GM19239 (cell line): Measurements from ENCODE around the gene PLD4.
"Not testable (repeated sequence)": the region's sequence is repeated elsewhere in the genome, so short reads cannot be mapped to it uniquely, and the experiment has no call there.

ENCODE experiments used
- DNase-seq: peaks from one replicate; pipeline ENCODE4 v3.0.0; 2011; ENCODE audit warnings: low spot score; ENCODE audit not compliant: insufficient read length
- FAIRE-seq: peaks from 2 replicates; lab custom pipeline; 2011; peaks lifted over from hg19 to GRCh38; lab: Jason Lieb, UNC

PLD4 gene

DNA sequence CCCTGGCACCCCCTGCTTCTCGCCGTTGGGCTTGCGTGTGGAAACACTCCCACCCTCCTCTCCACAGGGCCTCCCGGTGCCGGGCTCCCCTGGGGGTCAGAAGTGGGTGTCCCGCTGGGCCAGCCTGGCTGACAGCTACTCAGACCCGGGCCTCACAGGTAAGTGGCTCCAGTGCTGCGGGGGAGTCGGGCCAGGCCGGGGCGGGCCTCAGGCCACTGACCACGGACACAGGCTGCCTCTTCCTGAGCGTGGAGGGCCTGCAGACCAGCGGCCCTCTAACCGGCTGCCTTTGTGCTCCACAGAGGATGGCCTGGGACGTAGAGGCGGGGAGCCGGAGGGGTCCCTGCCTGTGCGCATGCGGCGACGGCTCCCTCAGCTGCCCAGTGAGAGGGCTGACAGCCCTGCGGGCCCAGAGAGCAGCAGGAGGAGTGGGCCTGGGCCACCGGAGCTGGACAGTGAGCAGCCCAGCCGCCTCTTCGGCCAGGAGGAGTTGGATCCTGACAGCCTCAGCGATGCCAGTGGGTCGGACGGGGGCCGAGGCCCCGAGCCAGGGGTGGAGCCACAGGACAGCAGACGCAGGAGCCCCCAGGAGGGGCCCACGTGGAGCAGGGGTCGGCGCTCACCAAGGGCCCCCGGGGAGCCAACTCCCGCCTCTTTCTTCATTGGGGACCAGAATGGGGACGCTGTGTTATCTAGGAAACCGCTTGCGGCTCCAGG is 38.5 kb upstream of the PLD4 start:
- no peak for DNase-seq
- FAIRE-seq, result no peak

DNA sequence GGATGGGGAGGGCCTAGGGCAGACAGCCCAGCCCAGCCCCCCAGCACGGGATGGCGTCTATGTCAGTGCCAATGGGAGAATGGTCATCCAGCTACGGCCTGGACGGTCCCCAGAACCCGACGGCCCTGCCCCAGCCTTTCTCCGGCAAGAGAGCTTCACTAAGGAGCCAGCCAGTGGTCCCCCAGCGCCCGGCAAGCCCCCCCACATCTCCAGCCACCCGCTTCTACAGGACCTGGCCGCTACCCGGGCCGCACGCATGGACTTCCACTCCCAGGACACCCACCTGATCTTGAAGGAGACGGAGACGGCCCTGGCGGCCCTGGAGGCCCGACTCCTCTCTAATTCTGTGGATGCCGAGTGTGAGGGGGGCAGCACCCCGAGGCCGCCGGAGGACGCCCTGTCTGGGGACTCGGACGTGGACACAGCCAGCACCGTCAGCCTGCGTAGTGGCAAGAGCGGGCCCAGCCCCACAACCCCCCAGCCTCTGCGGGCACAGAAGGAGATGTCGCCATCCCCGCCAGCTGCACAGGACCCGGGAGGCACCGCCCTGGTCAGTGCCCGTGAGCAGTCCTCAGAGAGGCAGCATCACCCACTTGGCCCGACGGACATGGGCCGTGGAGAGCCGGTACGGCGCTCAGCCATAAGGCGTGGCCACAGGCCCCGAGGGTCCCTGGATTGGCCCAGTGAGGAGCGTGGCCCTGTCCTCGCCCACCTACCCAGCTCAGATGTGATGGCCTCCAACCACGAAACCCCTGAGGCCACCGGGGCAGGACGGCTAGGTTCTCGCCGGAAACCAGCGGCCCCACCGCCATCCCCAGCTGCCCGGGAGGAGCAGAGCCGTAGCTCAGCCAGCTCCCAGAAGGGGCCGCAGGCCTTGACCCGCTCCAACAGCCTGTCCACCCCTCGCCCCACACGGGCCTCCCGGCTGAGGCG is 37.7 kb upstream of the PLD4 start:
- DNase-seq (no peak), FAIRE-seq (no peak)

DNA sequence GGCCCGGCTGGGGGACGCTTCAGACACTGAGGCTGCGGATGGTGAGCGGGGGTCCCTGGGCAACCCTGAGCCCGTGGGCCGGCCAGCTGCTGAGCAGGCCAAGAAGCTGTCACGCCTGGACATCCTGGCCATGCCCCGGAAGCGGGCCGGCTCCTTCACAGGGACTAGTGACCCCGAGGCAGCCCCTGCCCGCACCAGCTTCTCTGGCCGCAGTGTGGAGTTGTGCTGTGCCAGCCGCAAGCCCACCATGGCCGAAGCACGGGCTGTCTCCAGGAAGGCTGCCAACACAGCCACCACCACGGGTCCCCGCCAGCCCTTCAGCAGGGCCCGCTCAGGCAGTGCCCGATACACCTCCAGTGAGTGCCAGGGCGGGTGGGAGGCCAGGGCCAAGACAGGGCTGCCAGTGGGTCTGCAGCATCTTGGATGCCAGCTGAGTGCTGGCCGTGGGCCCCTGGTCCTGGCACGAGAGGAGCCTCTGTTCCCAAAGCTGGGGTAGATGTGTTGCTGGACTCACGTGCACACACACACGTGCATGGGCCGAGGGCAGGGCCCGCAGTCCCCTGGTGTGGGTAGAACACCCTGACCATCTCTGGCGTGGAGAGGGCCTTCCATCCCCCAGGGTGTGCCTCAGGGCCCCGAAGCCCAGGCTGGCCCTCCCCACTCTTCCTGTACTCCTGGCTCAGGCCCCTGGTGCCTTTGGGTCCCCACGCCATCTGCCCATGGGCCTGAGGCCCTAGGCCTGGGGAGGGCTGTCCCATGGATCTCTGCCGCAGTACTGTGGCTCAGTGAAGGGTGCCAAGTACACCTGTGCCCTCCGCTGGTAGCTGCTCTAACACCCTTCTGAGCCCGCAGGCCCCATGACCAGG is 36.8 kb upstream of the PLD4 start:
- FAIRE-seq (no peak), DNase-seq (no peak)

DNA sequence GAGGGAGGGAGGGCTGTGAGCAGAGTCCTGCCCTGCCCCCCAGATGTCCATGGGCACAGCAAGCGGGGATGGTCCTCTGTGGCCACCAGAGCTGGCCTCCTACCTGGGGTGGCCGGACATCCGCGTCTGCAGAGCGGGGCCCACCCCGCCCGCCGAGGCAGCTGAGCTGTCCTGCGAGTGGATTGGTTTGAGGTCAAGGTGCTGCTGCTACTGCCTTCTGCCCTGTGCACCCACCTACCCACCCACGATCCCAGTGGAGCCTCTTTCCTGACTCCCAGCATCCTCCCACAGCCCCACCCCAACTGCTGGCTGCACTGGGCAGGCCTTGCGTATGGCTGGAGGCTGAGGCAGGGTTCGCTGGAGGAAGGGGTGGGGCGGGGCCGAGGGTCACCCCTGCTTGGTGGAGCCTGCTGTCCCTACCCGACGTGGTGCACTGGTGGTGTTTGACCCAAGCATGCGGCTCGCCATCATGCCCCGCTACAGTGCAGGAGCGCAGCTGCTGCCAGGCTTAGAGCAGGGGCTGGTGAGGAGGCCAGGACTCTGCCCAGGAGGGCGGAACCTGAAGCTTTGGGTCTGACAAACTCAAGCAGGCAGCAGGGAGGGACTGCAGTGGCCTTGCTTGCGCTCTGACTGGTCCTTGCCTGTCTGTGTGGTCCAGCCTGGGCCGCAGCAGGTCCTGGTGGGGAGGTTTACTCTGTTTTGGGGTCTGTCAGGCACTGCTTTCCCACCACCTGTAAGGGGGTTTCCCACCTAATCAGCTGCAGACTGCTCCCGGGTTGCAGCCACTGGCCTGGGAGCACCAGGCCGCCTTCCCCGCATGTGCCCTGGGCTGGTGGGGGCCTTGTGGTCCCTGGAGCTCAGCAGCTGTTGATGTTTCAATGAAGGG is 35.9 kb upstream of the PLD4 start:
- FAIRE-seq, result no peak
- no peak for DNase-seq

DNA sequence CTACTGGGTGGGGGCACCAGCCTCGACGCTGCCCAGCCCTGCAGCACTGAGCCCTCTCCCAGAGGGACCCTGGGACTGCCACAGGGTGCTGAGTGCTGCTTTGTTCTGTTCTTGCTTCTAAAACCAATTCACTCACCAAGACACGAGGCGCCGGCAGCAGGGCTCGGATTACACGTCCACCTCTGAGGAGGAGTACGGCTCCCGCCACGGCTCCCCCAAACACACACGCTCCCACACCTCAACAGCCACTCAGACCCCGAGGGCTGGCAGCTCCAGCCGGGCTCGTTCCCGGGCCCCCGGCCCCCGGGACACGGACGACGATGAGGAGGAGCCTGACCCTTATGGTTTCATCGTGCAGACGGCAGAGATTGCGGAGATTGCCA is 35.3 kb upstream of the PLD4 start:
- FAIRE-seq (no peak), DNase-seq (no peak)

DNA sequence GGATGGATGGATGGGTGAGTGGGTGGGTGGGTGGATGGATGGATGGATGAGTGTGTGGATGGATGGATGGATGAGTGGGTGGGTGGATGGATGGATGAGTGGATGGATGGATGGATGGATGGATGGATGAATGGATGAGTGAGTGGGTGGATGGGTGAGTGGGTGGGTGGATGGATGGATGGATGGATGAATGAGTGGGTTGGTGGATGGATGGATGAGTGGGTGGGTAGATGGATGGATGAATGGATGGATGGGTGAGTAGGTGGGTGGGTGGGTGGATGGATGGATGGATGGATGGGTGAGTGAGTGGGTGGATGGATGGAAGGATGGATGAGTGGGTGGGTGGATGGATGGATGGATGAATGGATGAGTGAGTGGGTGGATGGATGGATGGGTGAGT is 34.4 kb upstream of the PLD4 start:
- DNase-seq, FAIRE-seq: not testable (repeated sequence)

DNA sequence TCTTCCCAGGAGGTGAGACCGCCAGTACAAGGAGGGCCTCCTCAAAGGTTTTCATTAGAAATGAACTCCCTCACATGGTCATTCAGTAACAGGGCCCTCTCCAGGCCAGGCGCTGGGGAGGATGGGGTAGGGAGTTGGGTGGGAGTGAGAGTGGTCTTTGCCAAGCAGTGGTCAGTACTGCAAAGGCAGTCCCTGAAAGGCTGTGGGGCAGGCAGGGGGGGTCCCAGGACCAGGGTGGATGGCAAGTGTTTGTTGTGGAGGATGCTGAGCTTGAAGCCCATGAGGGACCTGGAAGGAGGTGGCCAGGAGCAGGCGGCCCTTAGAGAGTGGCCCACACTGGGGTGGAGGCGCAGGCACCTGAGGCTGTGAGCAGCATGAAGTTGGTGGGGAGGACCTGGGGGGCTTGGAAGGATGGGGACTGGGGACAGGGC is 33.5 kb upstream of the PLD4 start:
- DNase-seq (no peak), FAIRE-seq (no peak)

DNA sequence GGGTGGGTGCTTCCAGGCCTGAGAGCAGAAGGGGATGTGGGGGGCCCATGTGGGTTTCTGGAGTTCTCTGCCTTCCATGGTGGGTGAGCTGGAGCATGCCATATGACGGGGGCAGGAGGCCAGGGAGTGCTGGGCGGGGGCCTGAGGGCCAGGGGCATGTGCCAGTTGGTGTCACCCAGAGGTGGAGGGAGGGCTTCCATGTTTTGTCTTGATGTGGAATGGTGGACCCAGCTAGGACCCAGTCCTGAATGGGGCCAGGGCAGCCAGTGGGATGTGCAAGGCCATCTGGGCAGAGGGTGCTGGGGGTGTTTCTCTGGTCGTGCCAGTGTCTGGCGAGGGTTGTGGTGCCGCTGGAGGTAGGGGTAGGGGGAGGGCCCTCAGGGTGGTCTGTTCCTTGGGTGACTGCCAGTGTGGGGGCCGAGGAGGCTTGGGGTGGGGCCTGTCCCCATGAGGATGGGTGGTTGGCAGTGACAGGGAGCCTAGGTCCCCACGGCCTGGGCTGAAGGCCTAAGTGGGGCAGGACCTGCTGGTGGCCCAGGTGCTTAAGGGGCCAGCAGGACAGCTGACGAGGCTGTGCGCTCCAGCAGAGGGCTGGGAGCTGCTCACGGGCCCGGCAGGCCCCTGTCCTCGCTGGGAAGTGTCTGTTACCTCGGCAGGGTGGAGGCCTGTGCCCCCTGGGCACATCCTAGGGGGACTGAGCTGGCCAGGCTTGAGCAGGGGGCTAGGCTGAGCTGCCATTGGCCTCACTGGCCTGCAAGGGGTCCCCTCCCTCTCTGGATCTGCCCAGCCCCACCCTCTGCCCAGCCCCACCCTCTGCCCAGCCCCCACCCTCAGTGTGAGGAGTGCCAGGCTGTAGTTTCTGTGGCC is 32.8 kb upstream of the PLD4 start:
- FAIRE-seq (no peak), DNase-seq (no peak)

DNA sequence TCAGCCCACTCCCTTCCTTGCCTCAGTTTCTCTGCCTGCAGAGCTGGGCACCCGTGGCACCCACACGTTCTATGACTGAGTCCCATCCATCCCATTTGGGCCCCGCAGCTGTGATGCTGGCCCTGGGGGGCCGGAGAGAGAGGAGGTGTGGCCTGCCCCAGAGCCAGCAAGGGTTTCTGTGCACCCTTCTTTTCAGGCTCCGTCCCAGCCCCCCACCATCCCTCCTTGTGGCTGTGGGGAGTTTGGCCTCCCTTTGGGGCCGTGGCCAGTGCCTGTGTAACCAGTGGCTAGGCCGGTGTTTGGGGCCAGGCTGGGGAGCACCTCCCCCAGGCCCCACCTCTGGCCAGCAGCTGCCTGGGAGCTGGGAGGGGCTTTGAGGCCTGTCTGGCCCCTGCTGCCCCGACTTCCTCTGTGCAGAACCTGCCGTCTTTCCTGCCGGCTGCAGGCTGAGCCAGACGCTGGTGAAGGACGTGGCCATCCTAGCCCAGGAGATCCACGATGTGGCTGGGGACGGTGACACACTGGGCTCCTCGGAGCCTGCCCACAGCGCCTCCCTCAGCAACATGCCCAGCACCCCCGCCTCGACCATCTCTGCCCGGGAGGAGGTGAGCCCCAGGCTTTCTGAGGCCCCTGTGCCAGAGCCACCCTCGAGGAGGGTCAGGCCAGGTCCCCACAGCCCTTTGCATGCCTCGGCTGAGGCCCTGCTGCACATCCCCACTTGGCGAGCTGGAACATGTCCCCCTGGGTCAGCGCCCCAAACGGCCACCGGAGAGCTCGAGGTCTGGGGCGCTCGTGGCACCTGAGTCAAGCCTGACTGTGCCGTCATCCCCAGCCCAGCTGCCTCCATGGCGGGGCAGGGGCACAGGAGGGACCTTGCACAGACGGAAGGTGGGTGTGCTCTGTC is 31.9 kb upstream of the PLD4 start:
- no peak for FAIRE-seq
- no peak for DNase-seq

DNA sequence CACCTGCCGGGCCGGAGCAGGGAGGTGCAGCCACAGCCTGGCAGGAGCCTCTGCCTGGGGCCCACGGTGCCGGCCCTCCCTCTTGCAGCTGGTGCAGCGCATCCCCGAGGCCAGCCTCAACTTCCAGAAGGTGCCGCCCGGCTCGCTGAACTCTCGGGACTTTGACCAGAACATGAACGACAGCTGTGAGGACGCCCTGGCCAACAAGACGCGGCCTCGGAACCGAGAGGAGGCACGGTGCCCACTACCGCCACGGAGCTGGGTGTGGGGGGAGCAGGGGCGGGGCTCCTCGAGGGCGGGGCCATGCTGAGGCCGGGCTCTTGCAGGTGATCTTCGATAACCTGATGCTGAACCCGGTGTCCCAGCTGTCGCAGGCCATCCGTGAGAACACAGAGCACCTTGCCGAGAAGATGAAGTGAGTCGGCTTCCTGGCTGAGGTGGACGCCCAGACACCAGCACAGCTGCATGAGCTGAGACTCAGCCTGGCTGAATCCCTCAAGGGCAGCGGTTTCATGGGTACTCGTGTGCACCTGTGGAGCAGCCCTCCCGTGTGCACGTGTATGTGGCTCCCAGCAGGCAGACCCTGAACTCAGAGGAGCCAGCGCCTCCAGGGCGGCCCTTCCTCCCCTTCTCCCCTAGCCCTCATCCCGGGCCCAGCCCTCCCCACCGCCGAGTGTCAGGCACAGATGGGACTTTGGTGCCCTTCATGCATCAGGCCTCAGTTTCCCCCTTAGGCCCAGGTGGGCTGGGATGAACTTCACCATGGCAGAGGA is 31.1 kb upstream of the PLD4 start:
- FAIRE-seq, result no peak
- peak; percentile 6 for DNase-seq

DNA sequence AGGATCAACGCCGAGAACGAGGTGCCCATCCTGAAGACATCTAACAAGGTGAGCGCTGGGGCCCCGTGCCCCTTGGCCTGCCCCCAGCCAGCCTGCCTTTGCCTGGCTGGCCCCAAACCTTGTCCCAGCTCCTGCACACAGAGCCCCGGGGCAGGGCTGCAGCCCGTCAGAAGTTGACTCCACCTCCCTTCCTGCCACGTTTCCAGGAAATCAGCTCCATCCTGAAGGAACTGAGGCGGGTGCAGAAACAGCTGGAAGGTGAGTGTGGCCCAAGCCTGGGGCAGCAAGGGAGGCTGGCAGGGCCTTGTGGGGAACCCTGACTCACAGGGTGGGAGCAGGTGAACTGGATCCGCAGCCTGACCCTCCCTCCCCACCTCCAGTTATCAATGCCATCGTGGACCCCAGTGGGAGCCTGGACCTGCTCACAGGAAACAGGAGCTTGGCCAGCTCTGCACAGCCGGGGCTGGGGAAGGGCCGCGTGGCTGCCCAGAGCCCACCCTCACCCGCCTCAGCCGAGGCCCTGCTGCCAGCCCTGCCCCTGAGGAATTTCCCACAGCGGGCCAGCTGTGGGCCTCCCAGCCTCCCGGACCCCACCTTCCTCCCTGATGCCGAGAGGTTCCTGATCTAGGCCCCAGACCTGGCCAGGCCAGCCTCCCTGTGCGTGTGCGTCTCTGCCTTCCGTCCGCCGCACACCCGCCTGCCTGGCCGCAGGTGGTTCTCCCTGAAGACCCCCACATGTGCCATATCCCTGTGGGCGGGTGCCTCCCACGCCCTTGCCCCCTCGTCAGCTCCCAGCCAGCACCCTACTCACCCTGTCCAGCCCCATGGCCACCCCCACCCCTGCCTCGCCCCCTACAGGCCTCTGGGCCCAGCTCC is 30.1 kb upstream of the PLD4 start:
- no peak for FAIRE-seq
- no peak for DNase-seq

DNA sequence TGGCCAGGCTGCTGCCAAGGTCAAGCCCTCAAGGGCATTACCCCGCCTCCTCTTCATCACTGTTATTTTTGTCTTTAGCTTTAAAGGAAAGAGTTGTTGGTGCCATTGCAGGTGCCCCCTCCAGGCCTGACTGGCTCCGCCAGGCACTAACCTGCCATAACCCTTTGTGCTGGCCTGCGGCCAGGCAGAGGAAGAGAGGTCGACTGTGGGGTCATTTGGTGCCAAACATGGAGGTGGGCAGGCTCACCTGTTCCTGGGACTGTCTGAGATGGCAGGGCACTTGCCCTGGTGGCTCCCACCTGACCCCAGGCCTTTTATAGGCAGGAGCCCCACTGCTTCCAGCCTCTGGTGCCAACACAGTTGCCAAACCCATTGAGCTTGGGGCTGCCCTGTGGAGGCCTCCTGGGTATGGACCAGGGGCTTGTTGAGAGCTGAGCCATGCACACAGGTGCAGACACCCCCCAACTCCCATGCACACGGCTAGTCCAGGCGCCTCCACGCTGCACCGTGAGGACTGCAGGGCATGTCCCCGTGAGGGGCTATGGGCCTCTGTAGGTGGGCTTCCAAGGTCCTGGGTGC is 29.4 kb upstream of the PLD4 start:
- no peak for DNase-seq

DNA sequence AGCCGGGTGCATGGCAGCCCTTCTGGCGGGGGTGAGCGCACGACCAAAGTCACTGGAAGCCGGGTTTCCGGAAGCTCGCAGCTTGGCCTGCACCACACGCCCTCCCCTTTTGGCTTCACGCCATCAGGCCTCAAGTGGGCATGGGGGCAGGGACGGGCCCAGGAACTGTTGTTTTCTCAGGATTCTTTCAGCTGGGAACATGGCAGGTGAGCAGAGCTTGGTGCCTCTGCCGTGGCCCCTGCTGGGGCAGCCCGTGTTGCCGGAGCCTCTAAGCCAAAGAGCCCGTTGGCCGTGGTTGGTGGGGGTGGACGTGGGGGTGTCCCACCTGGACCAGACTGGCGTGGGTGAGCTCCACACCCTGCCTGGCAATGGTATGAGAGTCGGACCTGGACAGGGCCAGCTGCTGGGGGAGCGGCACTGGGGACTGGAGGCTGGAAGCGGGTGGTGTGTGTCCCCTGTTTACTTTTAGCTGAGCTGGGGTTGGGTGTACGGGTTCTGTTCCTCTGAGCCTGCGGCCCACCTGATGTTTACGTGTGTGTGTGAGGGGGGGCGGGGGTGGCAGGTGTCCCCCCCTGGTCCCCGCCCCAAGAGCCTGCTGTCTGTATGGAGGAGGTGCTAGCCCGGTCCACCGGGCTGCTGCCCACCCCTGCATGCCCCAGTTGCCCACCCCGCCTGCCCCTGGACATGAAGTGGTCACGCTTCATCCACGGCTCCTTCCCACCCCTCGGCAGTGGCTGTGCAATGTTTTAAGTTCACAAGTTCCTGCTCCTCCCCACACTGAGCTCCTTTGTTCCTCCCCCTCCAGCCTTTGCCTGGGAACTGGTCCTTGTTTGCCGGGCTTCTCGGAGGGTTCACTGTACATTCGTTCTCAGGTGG is 28.7 kb upstream of the PLD4 start:
- DNase-seq, result peak; percentile 2
- no peak for FAIRE-seq

More for the DNA sequence above, 29.4 kb upstream of the PLD4 start:
- FAIRE-seq, result no peak

DNA sequence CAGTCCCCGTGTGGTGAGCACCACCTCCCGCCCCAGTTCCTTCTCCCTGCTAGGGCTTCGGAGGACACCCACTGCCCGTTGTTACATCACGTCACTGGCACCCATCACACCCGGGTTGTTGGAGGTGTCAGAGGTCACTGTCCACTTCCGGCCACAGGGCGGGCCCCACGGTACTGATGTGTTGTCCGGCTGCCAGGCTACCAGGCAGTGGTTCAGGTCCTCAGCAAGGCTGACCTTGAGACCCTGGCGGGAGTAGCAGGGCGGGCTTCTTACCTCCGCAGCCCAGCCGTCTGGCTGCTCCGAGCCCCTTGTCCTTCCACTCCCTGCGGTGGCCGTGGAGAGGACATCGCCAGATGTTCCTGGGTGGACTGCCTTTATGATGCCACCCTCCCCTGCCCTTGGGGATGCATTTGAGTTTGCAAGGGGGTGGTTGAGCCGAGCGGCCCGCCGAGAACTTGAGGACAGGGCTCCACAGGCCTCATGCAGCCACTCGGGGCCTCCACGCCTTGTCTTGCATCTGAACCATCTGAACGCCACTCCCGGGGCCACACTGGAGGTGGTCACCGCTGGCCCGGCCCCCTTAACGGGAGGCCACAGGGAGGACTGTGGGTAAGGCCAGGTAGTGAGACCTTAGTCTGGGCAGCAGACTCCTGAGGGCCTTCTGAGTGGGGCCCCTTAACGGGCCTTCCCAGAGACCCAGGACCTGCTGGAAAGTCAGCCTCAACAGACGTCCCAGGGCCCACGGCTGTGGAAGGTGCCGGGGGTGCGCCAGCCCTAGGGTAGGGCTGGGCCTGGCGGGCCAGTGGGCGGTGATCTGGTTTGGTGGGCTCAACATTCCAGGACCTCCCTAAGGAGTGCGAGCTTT is 27.1 kb upstream of the PLD4 start:
- DNase-seq, result no peak
- FAIRE-seq, result no peak
